Stomach (tissue), 4 donors: ENCODE results near the gene ZNF692.
"Not testable (repeated sequence)": the region's sequence is repeated elsewhere in the genome, so short reads cannot be mapped to it uniquely, and the experiment has no call there.

Experiments used
- CTCF ChIP-seq, 7 experiments: fragments of 450-650 bp in 4 of 7; fragments of 200-600 bp in 3 of 7; sonication (generic) in 3 of 7; IDR thresholded peaks; one replicate each; pipeline ENCODE4 v1.5.1; 2016 to 2019; ENCODE audit warnings: antibody characterized with exemption in 7 of 7, control low read depth in 2 of 7, mild to moderate bottlenecking in 1 of 7
- POLR2A ChIP-seq, 4 donors: fragments of 450-650 bp; IDR thresholded peaks; one replicate each; pipeline ENCODE4 v1.6.1; 2016; ENCODE audit warnings: antibody characterized with exemption in 4 of 4, control low read depth in 2 of 4, mild to moderate bottlenecking in 1 of 4, moderate library complexity in 1 of 4

- TF ChIP-seq POLR2A, CTCF (IDR thresholded peaks at IDR 0.05): not testable (repeated sequence)
Measured at GRCh38 chr1:248882427-248882826, 23.5 kb upstream of the ZNF692 start.
